C4-2B (cell line): ENCODE data around the gene TRIO.

Source experiments
- ZFX ChIP-seq: fragments of 450-650 bp; IDR thresholded peaks from 2 replicates; pipeline ENCODE4 v1.6.1; 2017
- TF ChIP-seq, protein P1 (sequence below): fragments of 450-650 bp; conservative IDR thresholded peaks from 2 replicates; pipeline ENCODE4 v1.5.1; 2017; ENCODE audit warnings: mild to moderate bottlenecking

DNA sequence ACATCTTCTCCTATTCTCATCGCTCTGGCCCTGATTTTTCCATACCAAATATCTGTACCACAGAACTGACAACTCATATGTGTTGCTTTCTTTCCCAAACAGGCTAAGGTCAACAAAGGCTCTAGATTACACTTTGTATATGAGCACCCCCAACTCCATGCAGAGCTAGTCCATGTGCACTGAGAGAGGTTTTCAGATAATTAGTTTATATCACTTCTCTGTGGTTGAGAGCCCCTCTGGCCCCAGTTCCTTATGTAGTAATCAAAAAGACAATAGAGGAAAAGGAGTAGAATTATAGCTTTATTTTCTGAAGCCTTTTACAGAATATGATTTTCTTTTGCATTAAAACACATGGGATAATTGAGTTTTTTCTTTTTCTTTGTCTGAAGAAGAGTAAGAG lies 120.0 kb downstream of the TRIO start:
- TF ChIP-seq, protein P1, sequence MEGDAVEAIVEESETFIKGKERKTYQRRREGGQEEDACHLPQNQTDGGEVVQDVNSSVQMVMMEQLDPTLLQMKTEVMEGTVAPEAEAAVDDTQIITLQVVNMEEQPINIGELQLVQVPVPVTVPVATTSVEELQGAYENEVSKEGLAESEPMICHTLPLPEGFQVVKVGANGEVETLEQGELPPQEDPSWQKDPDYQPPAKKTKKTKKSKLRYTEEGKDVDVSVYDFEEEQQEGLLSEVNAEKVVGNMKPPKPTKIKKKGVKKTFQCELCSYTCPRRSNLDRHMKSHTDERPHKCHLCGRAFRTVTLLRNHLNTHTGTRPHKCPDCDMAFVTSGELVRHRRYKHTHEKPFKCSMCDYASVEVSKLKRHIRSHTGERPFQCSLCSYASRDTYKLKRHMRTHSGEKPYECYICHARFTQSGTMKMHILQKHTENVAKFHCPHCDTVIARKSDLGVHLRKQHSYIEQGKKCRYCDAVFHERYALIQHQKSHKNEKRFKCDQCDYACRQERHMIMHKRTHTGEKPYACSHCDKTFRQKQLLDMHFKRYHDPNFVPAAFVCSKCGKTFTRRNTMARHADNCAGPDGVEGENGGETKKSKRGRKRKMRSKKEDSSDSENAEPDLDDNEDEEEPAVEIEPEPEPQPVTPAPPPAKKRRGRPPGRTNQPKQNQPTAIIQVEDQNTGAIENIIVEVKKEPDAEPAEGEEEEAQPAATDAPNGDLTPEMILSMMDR: no peak
- no peak for TF ChIP-seq ZFX
